Non-pigmented ciliary epithelial cell (primary cell): ENCODE results near the gene RPTOR.
"Not testable (repeated sequence)": the region's sequence is repeated elsewhere in the genome, so short reads cannot be mapped to it uniquely, and the experiment has no call there.

Experiments used
- DNase-seq: peaks from one replicate; pipeline ENCODE4 v3.0.0-alpha.2; 2010; ENCODE audit warnings: low read depth

Gene RPTOR

GRCh38 chr17:80799538-80800480 lies 255.2 kb downstream of the RPTOR start:
- no peak for DNase-seq

- DNase-seq = no peak
Measured at GRCh38 chr17:80800481-80801391, 256.1 kb downstream of the RPTOR start.

GRCh38 chr17:80802626-80803450 lies 258.2 kb downstream of the RPTOR start:
- no peak for DNase-seq

- DNase-seq = no peak
Measured at GRCh38 chr17:80803451-80804428, 259.1 kb downstream of the RPTOR start.

- DNase-seq = no peak
Measured at GRCh38 chr17:80804466-80804865, 259.8 kb downstream of the RPTOR start.

GRCh38 chr17:80805032-80805751 lies 260.6 kb downstream of the RPTOR start:
- DNase-seq = no peak

- no peak for DNase-seq
Measured at GRCh38 chr17:80807014-80807413, 262.4 kb downstream of the RPTOR start.

- no peak for DNase-seq
Measured at GRCh38 chr17:80807882-80808281, 263.2 kb downstream of the RPTOR start.

- no peak for DNase-seq
Measured at GRCh38 chr17:80811181-80812105, 266.8 kb downstream of the RPTOR start.

GRCh38 chr17:80812362-80813088 lies 267.9 kb downstream of the RPTOR start:
- no peak for DNase-seq

- no peak for DNase-seq
Measured at GRCh38 chr17:80813318-80813717, 268.7 kb downstream of the RPTOR start.

- DNase-seq = no peak
Measured at GRCh38 chr17:80814491-80814890, 269.9 kb downstream of the RPTOR start.

- DNase-seq = no peak
Measured at GRCh38 chr17:80815151-80815681, 270.6 kb downstream of the RPTOR start.

GRCh38 chr17:80815718-80816117 lies 271.1 kb downstream of the RPTOR start:
- DNase-seq = not testable (repeated sequence)

- DNase-seq = no peak
Measured at GRCh38 chr17:80816241-80817103, 271.8 kb downstream of the RPTOR start.

- no peak for DNase-seq
Measured at GRCh38 chr17:80817321-80817845, 272.7 kb downstream of the RPTOR start.

GRCh38 chr17:80817861-80818260 lies 273.2 kb downstream of the RPTOR start:
- DNase-seq = no peak
